HTERT RPE-1 (cell line): ENCODE measurements around the gene ARL4A.

Experiments used
- in situ Hi-C: fragments of 300-500 bp; cut with MboI; formaldehyde crosslinking; loops from 4 replicates; pipeline ENCODE4 v1.14.3; 2020; ENCODE audit warnings: low sequenced_read_pairs

The ARL4A gene

GRCh38 chr7:12722636-12723605 is 35.5 kb downstream of the ARL4A start:
- in situ Hi-C loops: no loop called here

DNA sequence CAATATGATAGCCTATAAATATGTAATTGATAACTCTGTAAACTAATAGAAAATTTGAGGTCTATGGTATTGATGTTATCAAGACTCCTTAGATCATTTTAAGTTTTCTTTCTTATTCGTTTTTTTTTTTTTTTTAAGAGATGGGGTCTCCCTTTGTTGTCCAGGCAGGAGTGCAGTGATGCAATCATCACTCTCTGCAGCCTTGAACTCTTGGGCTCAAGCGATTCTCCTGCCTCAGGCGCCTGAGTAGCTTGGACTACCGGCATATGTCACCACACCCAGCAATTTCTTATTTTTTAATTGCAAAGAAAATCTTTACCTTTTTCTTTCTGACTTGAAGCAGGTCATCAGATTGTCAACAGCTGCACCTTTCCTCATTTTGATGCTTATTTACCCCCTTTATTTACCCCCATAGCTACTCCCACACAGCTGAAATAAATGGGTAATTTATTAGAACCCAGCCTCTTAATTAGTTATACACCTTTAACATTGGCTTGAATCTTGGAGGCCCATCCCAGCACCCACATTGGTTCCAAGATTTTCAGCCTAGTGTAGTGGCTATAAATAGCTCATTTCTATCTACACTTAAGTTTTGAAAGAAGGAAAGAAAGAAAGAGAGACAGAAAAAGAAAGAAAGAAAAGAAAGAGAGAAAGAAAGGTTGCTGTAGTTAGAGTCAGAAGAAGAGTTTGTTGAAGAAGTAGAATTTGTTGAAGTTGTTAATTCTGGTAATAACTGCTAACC is 38.3 kb downstream of the ARL4A start:
- in situ Hi-C loops: no loop called here

- in situ Hi-C loops: no loop called here
These were observed 39.5 kb downstream of the ARL4A start for GRCh38 chr7:12726908-12727307.

DNA sequence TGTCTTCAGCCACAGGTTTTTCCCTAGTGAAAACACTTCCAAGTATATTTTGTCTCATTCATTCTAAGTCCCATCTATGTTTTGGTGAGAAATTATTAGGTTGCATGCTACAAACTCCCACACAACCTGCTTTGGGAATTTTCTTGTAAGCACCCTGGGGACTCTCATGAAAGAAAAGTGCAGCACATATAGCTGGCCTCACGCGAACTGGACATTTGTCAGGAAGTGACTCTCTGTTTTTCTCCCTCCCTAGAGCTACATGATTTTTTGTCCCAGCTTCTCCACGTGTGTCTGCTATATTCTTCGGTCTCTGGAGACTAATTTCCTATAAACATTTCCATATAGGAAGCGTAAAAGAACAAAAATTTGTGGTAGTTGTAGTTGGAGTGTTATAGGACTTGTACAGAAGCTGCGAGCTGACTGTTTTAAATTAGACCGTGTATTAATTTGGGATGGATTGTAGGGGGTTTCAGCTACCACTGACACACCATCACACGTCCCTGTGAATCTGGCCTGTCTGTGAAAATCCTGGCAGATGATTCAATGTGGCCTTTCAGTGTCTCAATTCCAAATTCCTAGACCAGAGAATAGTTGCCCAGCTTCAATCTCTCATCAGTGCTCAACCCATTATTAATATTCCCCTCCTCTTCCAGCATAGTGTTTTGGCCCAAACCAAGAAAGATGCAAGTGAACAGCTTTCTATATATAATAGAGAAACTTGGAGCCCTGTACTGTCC is 40.2 kb downstream of the ARL4A start:
- in situ Hi-C loops: no loop called here

- in situ Hi-C loops: no loop called here
These were observed 40.7 kb downstream of the ARL4A start for GRCh38 chr7:12728192-12728538.

- in situ Hi-C loops: no loop called here
These were observed 41.7 kb downstream of the ARL4A start for GRCh38 chr7:12729112-12729511.

GRCh38 chr7:12730523-12730922 is 43.1 kb downstream of the ARL4A start:
- in situ Hi-C loops: no loop called here

GRCh38 chr7:12731214-12731656 is 43.8 kb downstream of the ARL4A start:
- in situ Hi-C loops: no loop called here

GRCh38 chr7:12731775-12732174 is 44.3 kb downstream of the ARL4A start:
- in situ Hi-C loops: no loop called here

- in situ Hi-C loops: no loop called here
These were observed 45.0 kb downstream of the ARL4A start for GRCh38 chr7:12732428-12732827.

DNA sequence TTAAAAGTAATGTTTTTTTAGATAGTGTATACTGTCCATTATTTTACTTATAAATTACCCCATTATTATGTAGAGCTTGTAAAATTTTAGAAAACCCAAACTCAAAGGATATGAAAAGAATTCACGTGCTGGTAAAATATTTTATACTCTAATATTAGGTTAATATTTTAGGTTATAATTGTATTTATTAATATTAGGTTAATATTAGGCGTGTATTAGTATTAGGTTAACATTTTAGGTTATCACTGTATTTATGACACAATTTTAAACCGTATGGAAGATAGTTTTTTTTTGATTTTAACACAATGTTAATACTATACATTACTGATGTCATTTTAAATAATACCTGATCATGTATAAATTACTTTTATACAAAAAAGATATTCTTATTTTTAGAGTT is 48.5 kb downstream of the ARL4A start:
- in situ Hi-C loops: no loop called here

DNA sequence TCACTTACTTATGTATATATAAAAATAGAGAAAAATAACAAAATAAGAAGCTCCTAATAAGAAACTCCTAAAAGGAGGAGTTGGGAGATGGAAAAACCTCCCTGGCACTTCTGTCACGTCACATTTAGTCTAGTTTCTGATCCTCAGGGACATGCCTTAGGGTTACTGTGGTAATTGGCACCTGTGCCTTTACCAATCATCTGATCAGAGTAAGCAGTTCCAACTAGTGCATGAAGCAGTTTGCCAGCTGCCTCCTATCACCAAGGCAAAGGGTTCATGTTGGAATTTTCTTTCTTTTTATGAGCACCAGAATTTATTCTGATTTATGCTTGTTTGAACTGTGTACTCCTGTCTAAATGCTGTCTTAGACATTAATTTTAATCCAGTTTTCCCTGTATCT is 49.9 kb downstream of the ARL4A start:
- in situ Hi-C loops: no loop called here

GRCh38 chr7:12737836-12738235 is 50.4 kb downstream of the ARL4A start:
- in situ Hi-C loops: no loop called here

DNA sequence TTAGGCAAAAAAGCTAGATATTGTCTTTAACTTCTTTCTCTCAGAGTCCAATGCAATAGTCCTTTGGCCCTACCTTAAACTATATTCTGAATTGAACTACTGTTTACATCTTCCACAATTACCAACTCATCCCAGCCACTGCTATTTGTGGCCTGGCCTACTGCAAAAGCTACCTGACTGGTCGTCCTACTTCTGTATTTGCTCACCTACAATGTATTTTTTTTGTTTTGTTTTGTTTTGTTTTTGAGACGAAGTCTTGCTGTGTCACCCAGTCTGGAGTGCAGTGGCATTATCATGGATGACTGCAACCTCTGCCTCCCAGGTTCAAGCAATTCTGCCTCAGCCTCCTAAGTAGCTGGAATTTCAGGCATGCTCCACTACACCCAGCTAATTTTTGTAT is 51.2 kb downstream of the ARL4A start:
- in situ Hi-C loops: no loop called here
